Measurements from ENCODE around the gene BCAN.

The BCAN gene

GRCh38 chr1:156655904-156656516 is 14.1 kb downstream of the BCAN start:
- H3K27ac ChIP-seq = no peak overlapping the region
- no peak for TF ChIP-seq CTCF (conservative IDR thresholded peaks at IDR 0.05)

DNA sequence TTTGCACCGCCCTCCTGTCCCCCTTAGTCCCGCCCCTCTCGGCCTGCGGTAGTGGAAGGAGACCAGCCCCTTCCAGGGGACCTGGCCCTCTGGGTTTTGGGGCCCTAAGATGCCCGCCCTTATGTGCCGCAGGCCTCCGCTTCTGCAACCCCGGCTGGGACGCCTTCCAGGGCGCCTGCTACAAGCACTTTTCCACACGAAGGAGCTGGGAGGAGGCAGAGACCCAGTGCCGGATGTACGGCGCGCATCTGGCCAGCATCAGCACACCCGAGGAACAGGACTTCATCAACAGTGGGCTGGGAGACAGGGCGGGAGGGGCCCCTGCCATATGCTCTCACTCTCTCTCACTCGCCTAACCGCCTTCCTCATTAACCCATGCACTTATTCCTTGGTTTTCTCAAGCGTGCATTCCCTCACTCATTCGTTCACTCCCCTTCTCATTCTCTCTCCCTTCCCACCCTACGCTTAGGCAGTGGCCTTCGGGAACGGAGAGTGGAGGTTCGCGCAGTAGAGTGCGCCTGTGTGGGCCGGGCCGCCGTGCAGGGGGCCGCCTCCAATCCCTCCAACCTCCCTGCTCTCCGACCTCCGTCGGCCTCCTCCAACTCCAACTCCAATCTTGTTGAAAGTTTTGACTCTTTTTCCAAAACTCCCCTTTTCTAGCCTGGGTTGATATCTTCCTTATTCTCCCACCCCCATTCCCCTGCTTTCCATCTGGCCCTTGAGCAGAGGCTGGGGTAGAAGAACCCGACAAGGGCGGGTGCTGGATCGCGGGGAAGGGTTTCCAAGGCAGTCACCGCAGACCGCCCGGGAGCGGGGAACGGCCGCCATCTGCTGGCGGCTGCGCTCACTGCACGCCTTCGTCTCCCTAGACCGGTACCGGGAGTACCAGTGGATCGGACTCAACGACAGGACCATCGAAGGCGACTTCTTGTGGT is 15.2 kb downstream of the BCAN start:
- TF ChIP-seq CTCF (conservative IDR thresholded peaks at IDR 0.05) = peak; percentile 97
- H3K27ac ChIP-seq = no peak overlapping the region

GRCh38 chr1:156657741-156658319 is 15.9 kb downstream of the BCAN start:
- H3K27ac ChIP-seq = no peak overlapping the region
- TF ChIP-seq CTCF (conservative IDR thresholded peaks at IDR 0.05) = peak; percentile 7

DNA sequence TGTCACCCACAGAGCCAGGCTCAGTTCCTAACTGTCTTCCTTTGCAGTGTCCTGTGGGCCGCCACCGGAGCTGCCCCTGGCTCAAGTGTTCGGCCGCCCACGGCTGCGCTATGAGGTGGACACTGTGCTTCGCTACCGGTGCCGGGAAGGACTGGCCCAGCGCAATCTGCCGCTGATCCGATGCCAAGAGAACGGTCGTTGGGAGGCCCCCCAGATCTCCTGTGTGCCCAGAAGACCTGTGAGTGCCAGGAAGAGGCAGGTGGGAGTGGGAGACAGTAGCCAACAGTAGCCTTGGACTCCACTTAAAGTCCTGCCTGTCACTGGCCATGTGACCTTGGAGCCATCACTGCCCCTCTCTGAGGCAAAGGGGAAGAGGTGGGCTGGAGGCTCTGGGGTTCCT is 16.6 kb downstream of the BCAN start:
- no peak overlapping the region for H3K27ac ChIP-seq

DNA sequence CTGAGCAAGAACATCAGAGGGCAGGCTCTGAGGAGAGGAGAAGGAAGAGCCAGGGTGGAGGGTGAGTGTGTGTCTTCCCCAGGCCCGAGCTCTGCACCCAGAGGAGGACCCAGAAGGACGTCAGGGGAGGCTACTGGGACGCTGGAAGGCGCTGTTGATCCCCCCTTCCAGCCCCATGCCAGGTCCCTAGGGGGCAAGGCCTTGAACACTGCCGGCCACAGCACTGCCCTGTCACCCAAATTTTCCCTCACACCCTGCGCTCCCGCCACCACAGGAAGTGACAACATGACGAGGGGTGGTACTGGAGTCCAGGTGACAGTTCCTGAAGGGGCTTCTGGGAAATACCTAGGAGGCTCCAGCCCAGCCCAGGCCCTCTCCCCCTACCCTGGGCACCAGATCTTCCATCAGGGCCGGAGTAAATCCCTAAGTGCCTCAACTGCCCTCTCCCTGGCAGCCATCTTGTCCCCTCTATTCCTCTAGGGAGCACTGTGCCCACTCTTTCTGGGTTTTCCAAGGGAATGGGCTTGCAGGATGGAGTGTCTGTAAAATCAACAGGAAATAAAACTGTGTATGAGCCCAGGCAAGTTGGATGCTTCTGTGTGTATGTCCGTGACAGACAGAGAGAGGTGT is 17.1 kb downstream of the BCAN start:
- no peak for TF ChIP-seq CTCF (conservative IDR thresholded peaks at IDR 0.05)
- H3K27ac ChIP-seq = no peak overlapping the region

More for the DNA sequence above, 16.6 kb downstream of the BCAN start:
- no peak for TF ChIP-seq CTCF (conservative IDR thresholded peaks at IDR 0.05)

GRCh38 chr1:156659661-156659987 is 17.7 kb downstream of the BCAN start:
- 0 out of 2 replicates have a peak, but pooled peaks have one; percentile 28 for TF ChIP-seq CTCF (conservative IDR thresholded peaks at IDR 0.05)
- peak overlapping the region; percentile 42; the same call in 1 of the 2 replicates for H3K27ac ChIP-seq
